Kidney epithelial cell (primary cell): Measurements from ENCODE around the gene EDEM3. TPM values are rescaled to one million over a fixed set of nuclear protein-coding genes. Genes with fewer than 3 reads are reported as not detected.
A peak's percentile ranks its signal among the peaks of the same experiment; 100 is the strongest.
"Not testable (repeated sequence)": the region's sequence is repeated elsewhere in the genome, so short reads cannot be mapped to it uniquely, and the experiment has no call there.

Experiments used
- DNase-seq: peaks from one replicate; pipeline ENCODE4 v3.0.0-alpha.2; 2010; ENCODE audit warnings: low read depth
- H3K27me3 ChIP-seq: 2 replicates; pipeline ENCODE4 v1.6.0; 2011; ENCODE audit warnings: low read length; ENCODE audit not compliant: control insufficient read depth, insufficient read depth
- H3K36me3 ChIP-seq: 2 replicates; pipeline ENCODE4 v1.5.1; 2011; ENCODE audit warnings: low read length; ENCODE audit not compliant: control insufficient read depth, insufficient read depth
- H3K4me3 ChIP-seq: 2 replicates; pipeline ENCODE4 v1.5.1; 2011; ENCODE audit warnings: low read depth, mild to moderate bottlenecking, control low read depth, low read length
- total RNA-seq: library from RNA; depleted of rRNA; stranded (reverse); fragments of >200 nt; gene quantifications from 2 replicates; pipeline ENCODE4 v1.2.3, GENCODE V29; 2015
- TF ChIP-seq, protein P1 (sequence below): IDR thresholded peaks from 2 replicates; pipeline ENCODE4 v1.5.1; 2011; ENCODE audit warnings: mild to moderate bottlenecking, moderate library complexity, low read length, control low read depth, inconsistent platforms; ENCODE audit not compliant: insufficient read depth, poor library complexity, severe bottlenecking

Gene EDEM3
- total RNA-seq, 1 donor from 2014 or later, result 20.2 TPM

DNA sequence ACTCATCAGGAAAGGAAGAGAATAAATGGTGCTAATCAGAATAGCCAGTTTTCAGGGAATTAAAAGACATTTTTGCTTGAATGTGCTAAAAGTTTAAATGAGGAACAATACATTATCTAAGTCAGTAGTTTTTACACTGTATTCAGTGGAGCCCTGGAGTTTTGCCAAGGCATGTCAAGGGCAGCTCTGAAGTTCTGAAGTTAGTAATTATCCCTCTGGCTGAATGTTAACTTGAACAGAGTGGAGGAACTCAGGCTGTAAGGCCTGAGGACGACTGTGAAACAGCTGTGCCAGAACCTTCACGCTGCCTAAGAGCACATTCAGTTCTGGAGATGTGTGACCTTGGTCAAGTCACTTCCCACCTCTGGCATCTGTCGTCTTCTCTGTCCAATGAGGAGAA lies 68.1 kb downstream of the EDEM3 start:
- Histone ChIP-seq H3K4me3 (no peak overlapping the region), H3K27me3 (no peaks in the 10 kb centered on the region), H3K36me3 (no peaks in the 10 kb centered on the region)
- peak; percentile 7 for DNase-seq
- TF ChIP-seq, protein P1, sequence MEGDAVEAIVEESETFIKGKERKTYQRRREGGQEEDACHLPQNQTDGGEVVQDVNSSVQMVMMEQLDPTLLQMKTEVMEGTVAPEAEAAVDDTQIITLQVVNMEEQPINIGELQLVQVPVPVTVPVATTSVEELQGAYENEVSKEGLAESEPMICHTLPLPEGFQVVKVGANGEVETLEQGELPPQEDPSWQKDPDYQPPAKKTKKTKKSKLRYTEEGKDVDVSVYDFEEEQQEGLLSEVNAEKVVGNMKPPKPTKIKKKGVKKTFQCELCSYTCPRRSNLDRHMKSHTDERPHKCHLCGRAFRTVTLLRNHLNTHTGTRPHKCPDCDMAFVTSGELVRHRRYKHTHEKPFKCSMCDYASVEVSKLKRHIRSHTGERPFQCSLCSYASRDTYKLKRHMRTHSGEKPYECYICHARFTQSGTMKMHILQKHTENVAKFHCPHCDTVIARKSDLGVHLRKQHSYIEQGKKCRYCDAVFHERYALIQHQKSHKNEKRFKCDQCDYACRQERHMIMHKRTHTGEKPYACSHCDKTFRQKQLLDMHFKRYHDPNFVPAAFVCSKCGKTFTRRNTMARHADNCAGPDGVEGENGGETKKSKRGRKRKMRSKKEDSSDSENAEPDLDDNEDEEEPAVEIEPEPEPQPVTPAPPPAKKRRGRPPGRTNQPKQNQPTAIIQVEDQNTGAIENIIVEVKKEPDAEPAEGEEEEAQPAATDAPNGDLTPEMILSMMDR, result no peak

DNA sequence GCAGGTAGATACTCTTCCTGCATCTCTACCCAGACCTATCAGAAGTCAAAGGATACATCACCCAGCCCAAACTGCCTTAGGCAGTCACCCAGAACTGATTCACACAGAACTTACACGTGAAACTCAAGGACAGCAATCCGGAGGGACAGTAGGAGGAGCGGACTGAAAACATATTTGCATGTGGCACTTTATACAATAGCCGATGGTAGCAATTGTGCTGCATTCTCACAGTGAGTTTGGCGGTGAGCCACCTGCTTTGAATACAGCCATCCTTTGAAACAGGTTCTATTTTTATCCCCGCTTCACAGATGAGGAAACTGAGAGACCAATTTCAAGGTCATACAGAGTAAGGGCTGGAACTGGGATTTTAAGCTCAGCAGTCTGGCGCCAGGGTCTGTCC lies 69.5 kb downstream of the EDEM3 start:
- Histone ChIP-seq H3K36me3 (no peaks in the 10 kb centered on the region), H3K27me3 (no peaks in the 10 kb centered on the region), H3K4me3 (no peak overlapping the region)
- no peak for DNase-seq
- TF ChIP-seq, protein P1, result no peak

DNA sequence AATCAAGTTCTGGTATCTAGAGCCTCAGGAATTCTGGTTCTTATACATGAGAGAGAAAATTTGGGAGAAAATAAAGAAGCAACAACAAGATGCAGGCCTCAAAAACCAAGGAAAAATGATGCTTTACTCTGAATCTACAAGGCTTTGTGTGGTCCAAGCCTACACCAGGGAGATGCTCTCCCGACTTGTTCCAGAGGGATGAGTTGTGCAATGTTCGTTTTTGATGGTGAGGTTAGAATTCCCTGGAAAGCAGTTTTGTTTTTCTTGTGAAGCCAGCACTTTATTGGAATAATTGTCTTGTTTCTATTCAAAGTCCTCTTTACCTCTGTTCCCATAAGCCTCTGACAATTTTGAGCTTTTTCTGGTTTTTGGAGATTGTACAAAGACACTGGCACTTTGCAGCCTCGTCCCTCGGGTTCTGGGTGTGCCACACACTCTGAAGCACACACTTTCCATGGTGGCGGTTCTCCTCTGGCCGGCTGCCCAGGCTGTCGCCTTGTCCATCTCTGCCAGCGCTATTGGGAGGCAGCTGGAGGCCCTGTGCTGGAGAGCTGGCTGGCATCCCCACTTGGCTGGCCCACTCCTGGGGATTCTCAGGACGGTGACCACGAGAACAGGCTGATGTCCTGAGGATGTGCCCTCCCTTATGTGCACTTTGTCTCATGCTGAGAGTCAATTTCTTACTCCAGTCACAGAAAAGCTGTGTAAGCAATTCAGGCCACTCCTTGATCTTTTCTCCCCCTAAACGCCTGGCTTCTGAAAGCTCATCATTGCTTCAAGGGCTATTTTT lies 70.2 kb downstream of the EDEM3 start:
- Histone ChIP-seq H3K36me3 (no peaks in the 10 kb centered on the region), H3K27me3 (no peaks in the 10 kb centered on the region), H3K4me3 (no peak overlapping the region)
- TF ChIP-seq, protein P1, result no peak
- DNase-seq, result no peak

DNA sequence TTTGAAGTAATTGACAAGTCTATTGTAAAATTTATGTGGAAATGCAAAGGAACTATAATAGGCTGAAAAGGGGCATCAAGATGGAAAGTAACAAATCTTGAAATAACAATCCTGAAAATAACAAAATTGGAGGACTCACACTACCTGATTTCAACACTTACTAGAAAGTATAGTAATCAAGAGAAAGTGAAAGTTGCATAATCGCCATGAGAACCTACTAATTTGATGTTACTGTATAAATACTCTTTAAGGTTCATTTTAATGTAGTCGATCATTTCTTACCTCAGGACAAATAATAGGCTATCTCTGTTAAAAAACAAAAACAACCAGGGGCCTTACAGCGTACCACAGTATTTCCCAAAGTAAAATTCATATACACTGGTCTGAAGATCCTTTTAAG lies 71.7 kb downstream of the EDEM3 start:
- TF ChIP-seq, protein P1, result no peak

DNA sequence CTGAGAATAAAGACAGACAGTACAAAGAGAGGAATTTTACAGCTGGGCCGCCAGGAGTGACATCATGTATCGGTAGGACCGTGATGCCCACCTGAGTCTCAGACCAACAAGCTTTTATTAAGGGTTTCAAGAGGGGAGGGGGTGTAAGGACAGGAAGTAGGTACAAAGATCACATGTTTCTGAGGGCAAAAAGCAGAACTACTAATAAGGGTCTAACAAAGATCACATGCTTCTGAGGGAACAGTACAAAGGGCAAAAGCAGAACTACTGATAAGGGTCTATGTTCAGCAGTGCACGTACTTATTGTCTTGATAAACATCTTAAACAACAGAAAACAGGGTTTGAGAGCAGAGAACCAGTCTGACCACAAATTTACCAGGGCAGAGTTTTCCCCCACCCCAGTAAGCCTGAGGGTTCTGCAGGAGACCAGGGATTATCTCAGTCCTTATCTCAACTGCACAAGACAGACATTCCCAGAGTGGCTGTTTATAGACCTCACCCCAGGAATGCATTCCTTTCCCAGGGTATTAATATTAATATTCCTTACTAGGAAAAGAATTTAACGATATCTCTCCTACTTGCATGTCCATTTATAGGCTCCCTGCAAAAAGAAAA lies 73.9 kb downstream of the EDEM3 start:
- H3K4me3 ChIP-seq, H3K36me3 ChIP-seq, H3K27me3 ChIP-seq, DNase-seq: not testable (repeated sequence)

More for the DNA sequence above, 71.7 kb downstream of the EDEM3 start:
- Histone ChIP-seq H3K4me3 (no peak overlapping the region), H3K36me3 (no peaks in the 10 kb centered on the region), H3K27me3 (no peaks in the 10 kb centered on the region)
- no peak for DNase-seq

DNA sequence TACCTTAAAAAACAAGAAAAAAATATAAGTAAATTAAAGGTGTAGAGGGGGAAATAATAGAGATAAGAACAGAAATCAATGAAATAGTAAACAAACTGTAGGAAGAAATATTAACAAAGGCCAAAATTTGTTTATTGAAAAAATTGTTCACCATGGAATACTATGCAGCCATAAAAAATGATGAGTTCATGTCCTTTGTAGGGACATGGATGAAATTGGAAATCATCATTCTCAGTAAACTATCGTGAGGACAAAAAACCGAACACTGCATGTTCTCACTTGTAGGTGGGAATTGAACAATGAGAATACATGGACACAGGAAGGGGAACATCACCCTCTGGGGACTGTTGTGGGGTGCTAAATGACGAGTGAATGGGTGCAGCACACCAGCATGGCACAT lies 75.2 kb downstream of the EDEM3 start:
- not testable (repeated sequence) for H3K36me3 ChIP-seq, H3K27me3 ChIP-seq, H3K4me3 ChIP-seq, DNase-seq

DNA sequence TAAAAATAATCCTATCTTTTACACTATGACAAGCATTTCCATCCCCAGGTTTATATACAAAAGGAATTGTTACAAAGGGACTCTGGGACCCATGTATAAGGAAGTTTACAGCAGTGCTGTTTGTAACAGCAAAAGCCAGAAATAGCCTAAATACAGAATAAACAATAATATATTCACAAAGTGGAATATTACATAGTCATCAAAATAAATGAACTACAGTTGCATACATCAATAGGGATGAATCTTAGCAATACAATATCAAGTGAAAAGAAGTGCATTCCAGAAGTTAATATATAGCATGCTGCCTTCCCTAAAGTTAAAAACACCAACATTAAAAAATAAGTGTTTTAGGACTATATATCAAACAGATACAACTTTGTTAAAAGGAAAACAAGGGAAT lies 77.3 kb downstream of the EDEM3 start:
- DNase-seq, result no peak
- H3K27me3 ChIP-seq, result no peaks in the 10 kb centered on the region
- TF ChIP-seq, protein P1, result no peak
- no peaks in the 10 kb centered on the region for H3K36me3 ChIP-seq
- H3K4me3 ChIP-seq, result no peak overlapping the region
